Tibial nerve (tissue), 4 donors: Measurements from ENCODE around the gene BRMS1. TPM values are rescaled to one million over a fixed set of nuclear protein-coding genes. Genes with fewer than 3 reads are reported as not detected.
"Not testable (repeated sequence)": the region's sequence is repeated elsewhere in the genome, so short reads cannot be mapped to it uniquely, and the experiment has no call there.

Experiments
- DNase-seq, 2 donors: peaks; one replicate each; pipeline ENCODE4 v3.0.0-alpha.2; 2019; ENCODE audit warnings: low spot score in 2 of 2
- H3K27ac ChIP-seq, 4 donors: fragments of 200-600 bp; sonication (generic) in 3 of 4; one replicate each; pipeline ENCODE4 v1.5.1; 2017 to 2019; ENCODE audit warnings: mild to moderate bottlenecking in 1 of 4
- H3K27me3 ChIP-seq, 2 donors: fragments of 200-600 bp; sonication (generic) in 1 of 2; one replicate each; pipeline versions ENCODE4 v1.5.1 to v1.6.0; 2017 to 2019
- H3K36me3 ChIP-seq, 3 donors: fragments of 200-600 bp; sonication (generic); one replicate each; pipeline ENCODE4 v1.5.1; 2018 to 2019
- H3K4me1 ChIP-seq, 4 donors: fragments of 200-600 bp; sonication (generic) in 3 of 4; one replicate each; pipeline ENCODE4 v1.5.1; 2017 to 2019
- H3K4me3 ChIP-seq, 4 donors: fragments of 200-600 bp; sonication (generic) in 3 of 4; one replicate each; pipeline ENCODE4 v1.5.1; 2017 to 2019; ENCODE audit warnings: mild to moderate bottlenecking in 1 of 4, moderate library complexity in 1 of 4
- H3K9me3 ChIP-seq, 4 donors: fragments of 200-600 bp; sonication (generic) in 3 of 4; one replicate each; pipeline ENCODE4 v1.5.1; 2017 to 2019
- EP300 ChIP-seq, 2 donors: sonication (generic); formaldehyde crosslinking; IDR thresholded peaks; one replicate each; pipeline ENCODE4 v1.6.1; 2017; ENCODE audit warnings: antibody characterized with exemption in 2 of 2, mild to moderate bottlenecking in 1 of 2
- POLR2A ChIP-seq, 2 donors: fragments of 450-650 bp; IDR thresholded peaks; one replicate each; pipeline ENCODE4 v1.6.1; 2017; ENCODE audit warnings: antibody characterized with exemption in 2 of 2, mild to moderate bottlenecking in 2 of 2, moderate library complexity in 2 of 2
- WGBS, 2 donors: methylation state at CpG; one replicate each; pipeline ENCODE4 v1.1.5; 2018; 5-methylcytosine and 5-hydroxymethylcytosine counted together
- total RNA-seq, 4 donors: library from RNA; depleted of rRNA; stranded (reverse); fragments of >200 nt; gene quantifications; one replicate each; pipeline ENCODE4 v1.1.0, GENCODE V29; 2016
- TF ChIP-seq, protein P1 (sequence below), 5 experiments: fragments of 200-600 bp in 3 of 5; fragments of 450-650 bp in 2 of 5; sonication (generic) in 3 of 5; IDR thresholded peaks; one replicate each; pipeline ENCODE4 v1.5.1; 2016 to 2019; ENCODE audit warnings: antibody characterized with exemption in 5 of 5, mild to moderate bottlenecking in 3 of 5, moderate library complexity in 2 of 5

BRMS1 gene
- total RNA-seq, 4 donors from 2014 or later: 27.2 to 44.7 (median 34.8) TPM

DNA sequence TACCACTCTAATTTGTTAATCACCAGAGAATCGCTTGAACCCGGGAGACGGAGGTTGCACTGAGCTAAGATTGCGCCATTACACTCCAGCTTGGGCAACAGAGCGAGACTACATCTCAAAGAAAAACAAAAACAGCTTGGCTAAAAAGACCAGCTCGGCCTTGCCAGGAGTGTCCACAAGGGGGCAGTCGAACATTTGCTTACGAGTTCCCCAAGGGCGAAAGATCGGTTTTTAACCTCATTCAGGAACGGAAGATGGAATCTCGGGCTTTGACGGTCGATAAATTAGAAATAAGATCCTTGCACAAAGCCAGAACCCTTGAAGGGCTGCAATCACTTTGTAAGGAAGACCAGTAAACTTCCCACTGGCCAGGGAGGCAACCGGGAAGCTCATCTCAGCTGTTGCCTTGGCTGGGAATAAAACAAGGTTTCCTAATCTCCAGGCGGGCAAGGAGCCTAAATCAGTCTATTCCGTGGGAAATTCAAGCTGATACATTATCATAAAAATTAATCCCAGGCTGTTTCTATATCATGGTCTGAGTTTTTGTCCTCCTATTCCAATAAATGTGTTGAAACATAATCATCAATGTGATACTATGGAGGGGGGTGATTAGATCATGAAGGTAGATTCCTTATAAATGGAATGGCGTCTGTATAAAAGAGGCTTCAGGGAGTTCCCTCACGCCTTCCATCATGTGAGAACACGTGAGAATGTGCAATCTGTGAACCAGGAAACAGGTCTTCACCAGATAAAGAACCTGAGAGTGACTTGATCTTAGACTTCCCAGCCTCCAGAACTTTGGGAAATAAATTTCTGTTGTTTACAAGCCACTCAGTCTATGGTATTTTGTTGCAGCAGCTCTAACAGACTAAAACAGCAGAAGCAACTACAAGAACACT, 41.5 kb upstream of the BRMS1 start:
- 10% methylated on average over 20 of the region's 20 CpGs for WGBS, 2 donors
- peak overlapping the region in 1 of 4 donors; percentile 41 for H3K27ac ChIP-seq
- H3K4me3 ChIP-seq: peak overlapping the region in 2 of 4 donors; percentile 9 to 40
- no peaks in the 10 kb centered on the region for H3K36me3 ChIP-seq
- peak; percentile 80 to 92 for DNase-seq
- peaks cover 0 to 16% of the 10 kb centered on the region in 2 donors for H3K27me3 ChIP-seq
- H3K4me1 ChIP-seq: peaks cover 0 to 9% (median 0%) of the 10 kb centered on the region in 4 donors
- H3K9me3 ChIP-seq: no peaks in the 10 kb centered on the region
- no peak for TF ChIP-seq POLR2A (IDR thresholded peaks at IDR 0.05)
- TF ChIP-seq, protein P1, sequence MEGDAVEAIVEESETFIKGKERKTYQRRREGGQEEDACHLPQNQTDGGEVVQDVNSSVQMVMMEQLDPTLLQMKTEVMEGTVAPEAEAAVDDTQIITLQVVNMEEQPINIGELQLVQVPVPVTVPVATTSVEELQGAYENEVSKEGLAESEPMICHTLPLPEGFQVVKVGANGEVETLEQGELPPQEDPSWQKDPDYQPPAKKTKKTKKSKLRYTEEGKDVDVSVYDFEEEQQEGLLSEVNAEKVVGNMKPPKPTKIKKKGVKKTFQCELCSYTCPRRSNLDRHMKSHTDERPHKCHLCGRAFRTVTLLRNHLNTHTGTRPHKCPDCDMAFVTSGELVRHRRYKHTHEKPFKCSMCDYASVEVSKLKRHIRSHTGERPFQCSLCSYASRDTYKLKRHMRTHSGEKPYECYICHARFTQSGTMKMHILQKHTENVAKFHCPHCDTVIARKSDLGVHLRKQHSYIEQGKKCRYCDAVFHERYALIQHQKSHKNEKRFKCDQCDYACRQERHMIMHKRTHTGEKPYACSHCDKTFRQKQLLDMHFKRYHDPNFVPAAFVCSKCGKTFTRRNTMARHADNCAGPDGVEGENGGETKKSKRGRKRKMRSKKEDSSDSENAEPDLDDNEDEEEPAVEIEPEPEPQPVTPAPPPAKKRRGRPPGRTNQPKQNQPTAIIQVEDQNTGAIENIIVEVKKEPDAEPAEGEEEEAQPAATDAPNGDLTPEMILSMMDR (IDR thresholded peaks at IDR 0.05): peak; percentile 70 to 97 (median 89)

- DNase-seq, H3K4me1 ChIP-seq, H3K36me3 ChIP-seq, H3K27ac ChIP-seq, H3K9me3 ChIP-seq, H3K4me3 ChIP-seq: not testable (repeated sequence)
- 84 to 87% methylated on average over 13 of the region's 13 CpGs for WGBS, 2 donors
- H3K27me3 ChIP-seq: peaks cover 0 to 17% of the 10 kb centered on the region in 2 donors
Observed at GRCh38 chr11:66384316-66384715, 39.4 kb upstream of the BRMS1 start.

- H3K27ac ChIP-seq, H3K9me3 ChIP-seq, H3K36me3 ChIP-seq, DNase-seq, H3K4me3 ChIP-seq, H3K4me1 ChIP-seq: not testable (repeated sequence)
- H3K27me3 ChIP-seq: peaks cover 0 to 32% of the 10 kb centered on the region in 2 donors
- WGBS, 2 donors: 18 to 24% methylated on average over 7 of the region's 7 CpGs
Observed at GRCh38 chr11:66380264-66380663, 35.4 kb upstream of the BRMS1 start.

- H3K27me3 ChIP-seq: peaks cover 0 to 77% of the 10 kb centered on the region in 2 donors
- not testable (repeated sequence) for H3K4me3 ChIP-seq, H3K36me3 ChIP-seq, H3K27ac ChIP-seq, DNase-seq, H3K9me3 ChIP-seq
- WGBS, 2 donors: 77 to 78% methylated on average over 9 of the region's 9 CpGs
- peaks cover 0 to 21% (median 7%) of the 10 kb centered on the region in 4 donors for H3K4me1 ChIP-seq
Observed at GRCh38 chr11:66373690-66374287, 28.9 kb upstream of the BRMS1 start.

GRCh38 chr11:66373265-66373664, 28.4 kb upstream of the BRMS1 start:
- no peak overlapping the region for H3K4me3 ChIP-seq
- TF ChIP-seq POLR2A (IDR thresholded peaks at IDR 0.05): no peak
- TF ChIP-seq EP300 (IDR thresholded peaks at IDR 0.05): no peak
- TF ChIP-seq, protein P1 (IDR thresholded peaks at IDR 0.05): no peak
- no peaks in the 10 kb centered on the region for H3K36me3 ChIP-seq
- H3K9me3 ChIP-seq: no peaks in the 10 kb centered on the region
- no peak overlapping the region for H3K27ac ChIP-seq
- WGBS, 2 donors: 53 to 67% methylated on average over 5 of the region's 5 CpGs
- peaks cover 0 to 21% (median 7%) of the 10 kb centered on the region in 4 donors for H3K4me1 ChIP-seq
- H3K27me3 ChIP-seq: peaks cover 0 to 78% of the 10 kb centered on the region in 2 donors
- DNase-seq: no peak

- Histone ChIP-seq H3K36me3 (no peaks in the 10 kb centered on the region), H3K4me3 (peak within 1 kb of the TSS; percentile 43 to 67 (median 66)), H3K9me3 (no peaks in the 10 kb centered on the region), H3K4me1 (peaks cover 0 to 21% (median 7%) of the 10 kb centered on the region in 4 donors), H3K27ac (peak within 1 kb of the TSS in 2 of 4 donors; percentile 18 to 66), H3K27me3 (peaks cover 0 to 68% of the 10 kb centered on the region in 2 donors)
- WGBS, 2 donors: 0 to 1% methylated on average over 29 to 47 of the region's 72 CpGs
- no peak for DNase-seq
- no peak for TF ChIP-seq POLR2A (IDR thresholded peaks at IDR 0.05)
- no peak for TF ChIP-seq EP300 (IDR thresholded peaks at IDR 0.05)
- TF ChIP-seq, protein P1 (IDR thresholded peaks at IDR 0.05): no peak
Observed at GRCh38 chr11:66371627-66372415, 26.9 kb upstream of the BRMS1 start, which contains the start of gene SLC29A2. TSS of gene SLC29A2 (minus strand) at chr11:66371760. CDS start at chr11:66371591, 169 bp downstream.
